Activated CD8-positive, alpha-beta memory T cell treated with anti-CD3 and anti-CD28 coated beads for 24 hours (primary cell): Measurements from ENCODE around the gene RND2.
"Not testable (repeated sequence)": the region's sequence is repeated elsewhere in the genome, so short reads cannot be mapped to it uniquely, and the experiment has no call there.

Experiments used
- DNase-seq: peaks from one replicate; pipeline ENCODE4 v3.0.0-alpha.2; 2020

Gene RND2

GRCh38 chr17:43024407-43025289, at the start of gene RND2:
Gene RND2 (plus strand): TSS chr17:43025231. CDS start chr17:43025348, 117 bp downstream.
- peak; percentile 92 for DNase-seq

DNA sequence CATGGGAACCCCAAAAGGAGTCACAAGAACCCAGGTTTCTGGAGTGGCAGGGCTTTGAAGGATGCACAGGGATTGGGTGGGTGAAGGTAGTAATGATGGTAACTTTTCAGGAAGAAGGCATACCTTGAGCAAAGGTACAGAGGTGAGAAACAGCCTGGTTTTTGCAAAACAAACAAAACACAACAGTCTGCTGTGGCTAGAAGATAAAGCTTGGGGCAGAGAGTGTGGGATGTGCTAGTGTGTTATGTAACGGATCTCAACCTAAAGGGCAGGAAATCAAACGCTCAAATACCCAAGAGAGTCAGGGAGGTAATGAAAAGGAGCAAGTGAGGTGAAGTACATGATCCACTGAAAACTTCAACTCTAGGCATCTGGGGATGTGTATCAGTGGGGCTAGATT, 49.8 kb upstream of the RND2 start:
- DNase-seq, result no peak

- not testable (repeated sequence) for DNase-seq
Measured at GRCh38 chr17:42975701-42976100, 49.3 kb upstream of the RND2 start.

GRCh38 chr17:42979511-42980273, 45.3 kb upstream of the RND2 start, which contains the start of gene PTGES3L:
Gene PTGES3L (minus strand): TSS chr17:42980080. CDS start chr17:42980053, 27 bp downstream.
- DNase-seq, result no peak

DNA sequence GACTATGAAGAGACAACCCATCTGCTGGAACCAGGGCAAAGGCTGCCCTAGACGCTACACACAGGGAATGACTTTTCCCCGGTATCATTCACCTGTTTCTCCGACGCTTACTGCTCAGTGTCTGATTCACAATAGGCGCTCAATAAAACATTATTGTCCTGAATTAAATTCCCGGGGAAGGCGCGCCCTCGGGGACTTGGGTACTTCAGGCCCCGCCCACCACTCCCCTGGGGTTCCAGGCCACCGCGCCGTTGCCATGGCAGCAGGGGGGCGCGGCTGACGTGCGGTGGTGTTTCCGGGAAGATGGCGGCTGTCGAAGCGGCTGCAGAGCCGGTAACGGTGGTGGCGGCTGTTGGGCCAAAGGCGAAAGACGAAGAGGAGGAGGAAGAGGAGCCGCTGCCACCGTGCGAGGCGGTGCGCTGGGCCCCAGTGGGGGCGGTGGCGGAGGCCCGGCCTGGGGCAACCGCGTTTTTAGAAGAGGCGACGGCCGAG, 44.7 kb upstream of the RND2 start, which contains the start of gene RUNDC1:
Gene RUNDC1, plus strand, starts transcription at position 292 of the 492 bp plus-strand sequence. Its CDS starts 12 bp downstream, at position 304.
- DNase-seq, result peak; percentile 95

- DNase-seq, result peak; percentile 77
Measured at GRCh38 chr17:42980766-42981397, 44.1 kb upstream of the RND2 start.

DNA sequence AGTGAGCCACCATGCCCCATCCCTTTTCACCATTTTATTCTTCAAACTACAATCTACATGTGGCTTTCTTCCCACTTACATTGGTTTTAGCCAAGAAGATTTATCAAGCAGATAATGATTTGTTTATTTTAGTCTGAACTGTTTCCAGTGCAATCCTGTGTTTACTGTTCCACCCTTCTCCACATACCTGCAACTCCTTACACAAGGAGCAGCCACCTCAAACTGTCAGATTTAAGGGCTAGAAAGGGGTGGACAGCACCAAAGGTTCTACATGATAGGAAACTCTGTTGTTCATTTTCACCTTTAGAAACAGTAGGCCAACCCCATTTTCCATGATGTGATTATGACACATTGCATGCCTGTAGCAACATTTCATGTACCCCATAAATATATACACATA, 42.8 kb upstream of the RND2 start:
- no peak for DNase-seq

DNA sequence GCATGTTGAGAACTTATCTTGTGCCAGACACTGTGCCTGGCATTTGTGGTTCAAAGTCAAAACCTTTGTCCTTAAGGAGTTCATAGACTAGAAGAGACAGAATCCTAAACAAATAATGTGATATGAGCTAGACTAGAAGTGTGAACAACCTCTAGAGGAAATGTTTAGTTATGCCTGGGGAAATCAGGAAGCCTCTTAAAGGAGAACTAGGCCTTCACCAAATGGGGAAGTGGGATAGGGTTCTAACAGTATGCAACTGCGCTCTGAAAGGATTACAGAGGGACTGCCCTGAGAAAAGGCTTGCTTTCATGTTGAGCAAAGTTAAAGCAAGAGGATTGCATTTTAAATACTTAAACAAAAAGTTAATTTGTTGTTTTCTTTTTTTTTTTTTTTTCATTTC, 39.8 kb upstream of the RND2 start:
- no peak for DNase-seq

DNA sequence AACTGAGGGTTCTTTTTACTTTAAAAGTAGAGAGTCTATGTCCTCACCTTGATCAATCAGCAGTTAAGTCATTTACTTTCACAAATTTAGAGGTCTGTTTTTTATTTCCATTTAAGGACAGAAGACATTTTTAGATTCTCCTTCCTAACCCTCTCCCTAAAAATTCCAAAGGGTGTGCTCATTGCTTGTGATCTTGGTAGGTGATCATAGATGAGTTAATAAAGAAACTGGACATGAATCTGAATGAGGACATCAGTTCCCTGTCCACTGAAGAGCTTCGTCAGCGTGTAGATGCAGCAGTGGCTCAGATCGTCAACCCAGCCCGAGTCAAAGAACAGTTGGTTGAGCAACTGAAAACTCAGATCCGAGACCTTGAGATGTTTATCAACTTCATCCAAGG, 35.9 kb upstream of the RND2 start:
- no peak for DNase-seq

- no peak for DNase-seq
Measured at GRCh38 chr17:42989726-42990652, 35.0 kb upstream of the RND2 start.

- DNase-seq, result no peak
Measured at GRCh38 chr17:42991471-42991870, 33.6 kb upstream of the RND2 start.

DNA sequence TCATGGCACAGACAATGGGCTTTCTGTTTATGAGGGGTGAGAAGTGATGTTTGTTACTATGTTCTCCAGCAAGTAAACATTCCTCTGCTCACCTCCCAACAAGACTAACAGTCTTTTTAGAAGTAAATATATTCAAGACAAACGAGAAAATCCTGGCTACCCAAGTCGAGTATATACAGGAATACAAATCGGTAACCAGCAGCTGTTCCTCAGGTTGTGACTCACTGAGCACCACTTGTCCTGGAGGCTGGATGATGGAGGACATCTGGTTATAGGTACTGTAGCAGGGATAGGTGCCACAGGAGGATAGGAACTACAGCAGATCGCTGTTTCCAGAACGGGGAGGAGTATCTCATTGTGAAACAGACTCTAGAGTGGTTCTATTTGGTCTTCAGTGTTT, 32.2 kb upstream of the RND2 start:
- no peak for DNase-seq

- DNase-seq, result not testable (repeated sequence)
Measured at GRCh38 chr17:42993913-42994312, 31.1 kb upstream of the RND2 start.

DNA sequence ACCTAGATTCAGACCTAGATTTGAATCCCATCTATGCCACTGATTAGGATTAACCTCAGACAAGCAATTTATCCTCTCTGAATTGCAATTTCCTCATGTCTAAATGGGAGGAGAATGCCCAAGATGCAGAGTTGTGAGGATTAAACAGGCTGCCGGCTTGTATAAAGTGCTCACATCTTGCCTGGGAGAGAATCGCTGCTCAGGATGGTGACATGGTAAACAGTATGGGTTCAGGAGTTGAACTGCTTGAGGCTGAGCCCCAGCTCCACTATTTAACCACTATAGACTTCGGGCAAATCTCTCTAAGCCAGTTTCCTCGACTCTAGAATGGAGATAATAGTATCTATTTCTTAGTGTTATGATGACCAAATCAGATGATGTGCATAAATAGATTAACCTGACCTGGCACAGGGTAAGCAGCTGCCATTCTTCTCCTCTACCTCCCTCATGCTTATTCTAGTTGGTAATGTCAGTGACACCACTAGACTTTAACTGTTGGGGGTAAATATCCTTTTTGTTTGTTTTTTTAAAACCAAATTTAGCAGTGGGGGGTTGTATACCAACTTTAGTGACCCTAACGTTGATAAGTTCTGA, 27.5 kb upstream of the RND2 start:
- DNase-seq, result no peak

- peak; percentile 98 for DNase-seq
Measured at GRCh38 chr17:42997984-42998938, 26.8 kb upstream of the RND2 start, which contains the start of gene RPL27. Gene RPL27 (plus strand): TSS chr17:42998419. CDS start chr17:42998751, 332 bp downstream.

GRCh38 chr17:42999003-42999525, 26.0 kb upstream of the RND2 start:
- DNase-seq, result no peak

GRCh38 chr17:43000894-43001293, 24.1 kb upstream of the RND2 start:
- DNase-seq, result not testable (repeated sequence)

- peak; percentile 66 for DNase-seq
Measured at GRCh38 chr17:43003542-43004172, 21.4 kb upstream of the RND2 start.
